GM18508 (cell line): Measurements from ENCODE around the gene PBXIP1.
"Not testable (repeated sequence)": the region's sequence is repeated elsewhere in the genome, so short reads cannot be mapped to it uniquely, and the experiment has no call there.

Experiments
- ATAC-seq: cut with Tn5 transposase; IDR thresholded peaks from one replicate; pipeline ENCODE4 v1.9.1; 2021; ENCODE audit warnings: moderate number of reproducible peaks; ENCODE audit not compliant: insufficient read depth, unreplicated experiment

Gene PBXIP1

GRCh38 chr1:154994591-154994990 lies 38.7 kb upstream of the PBXIP1 start:
- no peak for ATAC-seq

DNA sequence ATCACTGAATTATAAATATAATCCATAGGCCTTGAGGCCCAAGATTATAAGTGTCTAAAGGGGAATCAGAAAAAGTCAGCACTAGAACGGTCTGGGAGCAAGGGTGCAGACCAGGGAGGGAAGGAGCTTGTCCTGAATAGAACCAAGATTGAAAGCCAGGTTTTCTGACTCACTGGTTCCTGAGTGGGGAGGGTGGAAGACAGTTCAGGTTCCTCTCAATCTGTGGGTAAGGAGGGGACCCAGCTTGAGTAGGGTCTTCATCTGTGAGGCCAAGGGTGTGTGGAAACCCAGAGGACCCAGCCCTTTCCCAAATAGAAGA lies 38.3 kb upstream of the PBXIP1 start:
- ATAC-seq = no peak

DNA sequence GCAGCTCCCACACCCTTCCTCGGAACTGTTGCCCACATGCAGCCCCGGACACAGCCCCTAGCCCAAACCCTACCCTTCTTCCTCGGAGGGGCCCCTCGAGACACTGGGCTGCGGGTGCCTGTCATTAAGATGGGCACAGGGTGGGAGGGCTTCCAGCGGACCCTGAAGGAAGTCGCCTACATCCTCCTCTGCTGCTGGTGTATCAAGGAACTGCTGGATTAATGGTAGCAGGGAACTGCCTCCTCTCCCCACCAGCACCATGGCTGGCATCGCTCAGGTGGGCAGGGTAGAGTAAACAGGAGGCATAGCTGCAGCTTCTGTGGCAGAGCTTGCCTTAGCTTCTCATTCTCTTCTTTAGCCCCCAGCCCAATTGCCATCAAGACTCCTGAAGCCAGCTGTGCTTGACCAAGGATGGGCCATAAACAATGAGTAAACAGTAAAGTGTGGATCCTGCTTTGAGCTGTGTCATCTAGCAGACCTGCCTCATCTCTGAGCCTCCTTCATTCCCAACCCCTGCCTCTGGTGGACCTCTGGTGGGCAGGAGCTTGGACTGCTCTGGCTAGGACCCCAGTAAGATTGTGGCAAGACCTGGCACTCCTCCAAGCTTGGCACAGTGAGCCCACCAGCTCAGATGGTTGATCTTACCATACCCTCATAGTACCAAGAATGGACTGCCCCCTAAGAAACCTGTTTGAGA lies 37.8 kb upstream of the PBXIP1 start, which contains the start of gene LENEP:
Gene LENEP (plus strand): TSS at position 15 of the 697 bp plus-strand sequence. CDS start 22 bp downstream, at position 37.
- no peak for ATAC-seq

DNA sequence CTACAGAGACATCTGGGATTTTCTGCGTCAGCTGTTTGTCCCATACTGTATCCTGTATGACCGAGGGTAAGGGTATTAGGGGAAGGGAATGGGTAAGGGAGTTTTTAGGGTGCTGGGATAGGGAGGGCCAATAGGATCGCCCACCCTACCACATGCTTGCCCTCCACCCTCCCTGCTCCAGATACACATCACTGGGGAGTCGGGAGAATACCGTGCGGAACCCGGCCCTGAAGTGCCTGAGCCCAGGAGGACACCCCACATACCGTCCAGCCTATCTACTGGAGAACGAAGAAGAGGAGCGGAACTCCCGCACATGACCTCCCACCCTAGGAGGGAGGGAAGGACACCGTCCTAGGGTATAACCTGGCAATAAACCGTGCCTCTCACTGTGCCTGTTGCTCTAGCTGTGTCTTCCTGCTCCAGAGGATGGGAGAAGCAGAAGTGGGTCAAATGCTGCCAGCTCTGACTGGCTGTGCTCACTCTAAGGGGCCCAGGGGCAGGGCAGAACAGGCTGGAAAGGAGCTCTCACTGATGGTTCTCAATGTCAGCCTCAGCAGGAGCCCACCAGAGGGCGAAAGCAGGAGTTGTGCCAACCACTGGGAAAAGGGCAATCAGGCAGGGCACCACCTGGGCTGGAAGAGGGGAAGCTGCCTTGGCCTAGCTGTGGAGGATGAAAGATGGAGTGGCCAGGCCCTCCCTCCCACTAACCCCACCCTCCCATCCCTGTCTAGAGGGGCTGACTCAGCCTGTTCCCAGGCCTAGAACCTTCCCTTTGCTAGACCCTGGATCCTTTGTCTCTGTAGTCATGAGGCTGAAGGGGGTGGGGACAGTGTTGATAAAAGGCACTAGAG lies 37.0 kb upstream of the PBXIP1 start:
- no peak for ATAC-seq

GRCh38 chr1:154990276-154990675 lies 34.4 kb upstream of the PBXIP1 start:
- ATAC-seq = no peak

GRCh38 chr1:154989195-154989860 lies 33.4 kb upstream of the PBXIP1 start:
- no peak for ATAC-seq

DNA sequence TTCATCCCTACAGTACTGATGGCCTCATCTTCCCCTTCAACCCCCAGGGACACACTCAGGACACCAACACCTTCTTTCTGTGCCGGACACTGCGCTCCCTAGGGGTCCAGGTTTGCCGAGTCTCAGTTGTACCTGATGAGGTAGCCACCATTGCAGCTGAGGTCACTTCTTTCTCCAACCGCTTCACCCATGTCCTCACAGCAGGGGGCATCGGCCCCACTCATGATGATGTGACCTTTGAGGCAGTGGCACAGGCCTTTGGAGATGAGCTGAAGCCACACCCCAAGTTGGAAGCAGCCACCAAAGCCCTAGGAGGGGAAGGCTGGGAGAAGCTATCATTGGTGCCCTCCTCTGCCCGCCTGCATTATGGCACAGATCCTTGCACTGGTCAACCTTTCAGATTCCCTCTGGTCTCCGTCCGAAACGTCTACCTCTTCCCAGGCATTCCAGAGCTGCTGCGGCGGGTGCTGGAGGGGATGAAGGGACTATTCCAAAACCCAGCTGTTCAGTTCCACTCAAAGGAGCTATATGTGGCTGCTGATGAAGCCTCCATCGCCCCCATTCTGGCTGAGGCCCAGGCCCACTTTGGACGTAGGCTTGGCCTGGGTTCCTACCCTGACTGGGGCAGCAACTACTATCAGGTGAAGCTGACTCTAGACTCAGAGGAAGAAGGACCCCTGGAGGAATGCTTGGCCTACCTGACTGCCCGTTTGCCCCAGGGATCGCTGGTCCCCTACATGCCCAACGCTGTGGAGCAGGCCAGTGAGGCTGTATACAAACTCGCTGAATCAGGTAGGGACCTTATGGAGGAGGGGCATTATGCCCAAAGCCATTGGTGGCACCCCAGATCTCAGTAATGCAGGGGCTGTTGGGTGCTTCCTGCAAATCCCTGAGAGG lies 32.4 kb upstream of the PBXIP1 start:
- no peak for ATAC-seq

DNA sequence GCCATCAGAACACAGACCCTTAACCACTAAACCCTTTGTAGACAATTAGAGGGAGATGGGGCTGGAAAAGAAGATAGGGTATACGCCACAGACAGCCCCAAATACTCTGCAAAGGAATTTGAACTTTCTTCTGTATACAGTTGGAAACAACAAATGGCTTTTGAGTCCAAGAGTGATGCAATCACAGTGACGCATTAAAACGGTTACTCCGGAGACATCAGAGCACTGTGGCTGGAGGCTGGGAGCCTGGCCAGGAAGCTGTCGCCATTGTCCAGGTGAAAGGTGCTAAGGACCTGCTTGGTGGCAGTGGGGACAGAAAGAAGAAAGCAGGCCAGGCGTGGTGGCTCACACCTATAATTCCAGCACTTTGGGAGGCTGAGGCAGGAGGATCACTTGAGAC lies 31.4 kb upstream of the PBXIP1 start:
- ATAC-seq = no peak

GRCh38 chr1:154986736-154987135 lies 30.8 kb upstream of the PBXIP1 start:
- not testable (repeated sequence) for ATAC-seq

DNA sequence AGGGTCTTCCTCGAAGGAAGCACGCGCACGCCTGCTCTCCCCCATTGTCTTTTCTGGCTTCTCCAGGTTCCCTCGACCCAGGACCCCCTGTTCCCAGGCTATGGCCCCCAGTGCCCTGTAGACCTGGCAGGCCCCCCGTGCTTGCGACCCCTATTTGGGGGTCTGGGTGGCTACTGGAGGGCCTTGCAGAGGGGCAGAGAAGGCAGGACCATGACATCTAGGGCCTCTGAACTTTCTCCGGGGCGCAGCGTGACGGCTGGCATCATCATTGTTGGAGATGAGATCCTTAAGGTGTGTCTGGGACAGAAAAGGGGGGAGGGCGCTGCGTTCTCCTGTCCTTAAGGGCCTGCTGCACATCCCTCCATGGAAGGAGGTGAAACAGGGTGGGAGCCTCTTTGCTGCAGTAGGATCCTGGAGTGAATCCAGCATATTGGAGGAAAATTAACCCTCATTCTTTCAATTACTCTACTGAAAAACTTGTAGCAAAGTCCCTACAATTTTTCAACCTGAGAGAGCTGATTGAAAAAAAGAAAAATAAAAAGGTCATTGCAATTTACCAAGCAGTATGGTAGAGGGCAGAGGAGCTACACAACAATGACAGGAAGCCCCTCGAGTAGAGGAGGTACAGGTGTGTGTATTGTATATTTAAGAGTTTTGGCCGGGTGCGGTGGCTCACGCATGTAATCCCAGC lies 28.0 kb upstream of the PBXIP1 start:
- ATAC-seq = no peak

DNA sequence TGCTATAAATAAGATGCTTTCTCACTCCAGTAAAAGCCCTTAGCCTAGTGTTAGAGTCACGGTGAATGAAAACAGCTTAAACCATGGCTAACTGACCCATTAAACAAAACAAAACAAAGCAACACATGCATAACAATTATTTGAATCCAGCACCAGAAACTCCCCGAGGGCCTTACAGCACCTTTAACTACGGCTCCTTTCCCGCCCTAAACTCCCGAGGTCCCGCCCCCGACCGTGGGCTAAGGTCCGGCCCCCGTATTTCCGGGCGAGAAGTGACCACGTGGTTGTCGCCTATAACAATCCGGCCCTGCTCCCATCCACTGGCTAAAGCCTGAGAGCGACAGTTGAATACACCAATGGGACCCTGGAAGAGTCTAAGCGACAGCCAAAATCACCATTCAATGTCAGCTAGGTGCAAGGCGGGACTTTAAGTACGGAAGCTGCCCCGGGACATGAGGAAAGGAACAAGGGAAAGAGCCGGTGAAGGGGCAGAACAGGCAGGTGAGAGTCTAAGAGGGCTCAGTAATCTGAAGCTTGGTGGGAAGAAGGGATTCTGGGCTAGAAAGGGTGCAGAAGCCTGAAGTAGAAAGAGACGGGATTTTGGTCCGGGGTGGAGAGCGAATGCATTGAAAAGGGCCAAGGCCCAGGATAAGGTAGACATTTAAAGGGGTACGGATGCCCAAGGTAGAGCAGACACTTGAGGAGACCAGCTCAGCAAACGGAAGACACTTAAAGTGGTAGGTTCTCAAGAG lies 27.2 kb upstream of the PBXIP1 start, which contains the start of gene FLAD1:
Gene FLAD1 (plus strand): TSS at position 448 of the 752 bp plus-strand sequence. CDS start 351 bp downstream, outside the sequence.
- peak; percentile 91 for ATAC-seq

GRCh38 chr1:154982341-154982740 lies 26.4 kb upstream of the PBXIP1 start:
- no peak for ATAC-seq

GRCh38 chr1:154978360-154978759 lies 22.5 kb upstream of the PBXIP1 start:
- no peak for ATAC-seq

GRCh38 chr1:154977762-154978161 lies 21.9 kb upstream of the PBXIP1 start:
- ATAC-seq = not testable (repeated sequence)

- ATAC-seq = no peak
Measured at GRCh38 chr1:154975409-154976059, 19.6 kb upstream of the PBXIP1 start.

DNA sequence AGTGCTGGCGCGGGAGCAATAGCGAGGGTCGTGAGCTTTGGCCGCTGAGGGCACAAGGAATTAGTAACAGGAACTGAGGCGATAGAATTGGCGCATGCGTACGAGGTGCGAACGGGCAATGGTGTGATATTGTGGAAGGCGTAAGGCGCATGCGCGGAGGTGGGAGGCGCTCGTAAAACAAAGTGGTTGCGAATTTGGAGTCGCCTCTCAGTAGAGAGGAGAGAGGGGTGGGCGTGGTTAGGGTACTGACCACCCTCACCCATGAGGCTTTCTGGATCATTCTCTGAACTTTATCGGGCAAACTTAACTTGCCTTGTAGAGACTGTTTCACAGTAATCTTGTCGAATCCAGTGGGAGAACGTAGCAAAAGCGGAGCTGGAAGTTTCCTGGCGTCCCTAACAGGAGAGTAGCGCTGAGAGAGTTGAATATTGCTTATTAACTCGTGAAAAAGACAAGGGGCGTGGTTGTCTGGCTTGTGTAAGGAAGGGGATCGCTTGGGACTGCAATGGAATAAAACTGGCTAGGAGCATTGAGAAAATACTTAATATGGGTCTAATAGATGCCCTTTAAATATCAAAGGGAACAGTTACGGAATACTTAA lies 19.0 kb upstream of the PBXIP1 start:
- peak; percentile 28 for ATAC-seq

DNA sequence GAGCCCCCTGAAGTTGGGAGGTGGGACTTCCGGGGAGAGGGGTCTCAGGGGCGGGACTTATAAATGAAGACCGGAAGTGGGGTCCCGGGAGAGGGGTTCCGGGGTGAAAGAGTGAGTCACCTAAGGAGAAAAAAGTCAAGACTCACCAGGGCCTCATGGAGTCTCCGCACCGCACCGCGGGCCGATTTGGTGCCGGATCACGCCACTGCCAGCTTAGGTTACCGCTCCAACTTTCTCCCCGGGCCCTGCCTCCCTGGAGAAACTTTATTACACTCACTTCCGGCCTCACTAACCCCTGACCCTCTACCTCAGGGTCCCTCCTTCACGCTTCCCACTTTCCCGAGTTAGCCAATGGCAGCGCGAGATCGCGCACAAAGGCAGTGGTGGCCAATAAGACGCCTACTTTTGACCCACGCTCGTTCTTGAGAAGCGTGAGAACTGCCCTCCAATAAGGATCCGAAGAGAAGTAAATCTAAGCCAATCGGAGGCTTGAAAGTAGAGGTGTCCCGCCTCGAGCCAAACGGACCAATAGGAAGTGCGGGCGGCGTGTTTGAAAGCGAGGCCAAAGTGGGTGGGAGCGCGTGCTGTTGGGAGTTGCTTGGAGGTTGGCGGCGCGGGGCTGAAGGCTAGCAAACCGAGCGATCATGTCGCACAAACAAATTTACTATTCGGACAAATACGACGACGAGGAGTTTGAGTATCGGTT lies 18.4 kb upstream of the PBXIP1 start, which contains the start of gene CKS1B:
Gene CKS1B (plus strand): TSS at position 580 of the 706 bp plus-strand sequence. CDS start 65 bp downstream, at position 645.
- ATAC-seq = peak; percentile 72
